CD4-positive, alpha-beta T cell treated with Interleukin-15 for 4 hours (primary cell): ENCODE results near the gene ARHGEF28.

Experiments used
- DNase-seq: peaks from one replicate; pipeline ENCODE4 v3.0.0-alpha.2; 2020; ENCODE audit warnings: low spot score

Gene ARHGEF28

GRCh38 chr5:73625944-73626811 is at the start of gene ARHGEF28:
Gene ARHGEF28 (plus strand): TSS chr5:73626196. CDS start chr5:73684852, 58,656 bp downstream.
- peak; percentile 1 for DNase-seq

- DNase-seq = no peak
Measured at GRCh38 chr5:73582285-73583145, 43.5 kb upstream of the ARHGEF28 start.

- DNase-seq = no peak
Measured at GRCh38 chr5:73587923-73588322, 38.1 kb upstream of the ARHGEF28 start.

GRCh38 chr5:73591102-73591695 is 34.8 kb upstream of the ARHGEF28 start:
- peak; percentile 74 for DNase-seq

GRCh38 chr5:73591698-73592501 is 34.1 kb upstream of the ARHGEF28 start:
- DNase-seq = no peak

- no peak for DNase-seq
Measured at GRCh38 chr5:73592551-73592950, 33.4 kb upstream of the ARHGEF28 start.

GRCh38 chr5:73596705-73597328 is 29.2 kb upstream of the ARHGEF28 start:
- DNase-seq = peak; percentile 1

- no peak for DNase-seq
Measured at GRCh38 chr5:73599380-73599779, 26.6 kb upstream of the ARHGEF28 start.

- no peak for DNase-seq
Measured at GRCh38 chr5:73603998-73604397, 22.0 kb upstream of the ARHGEF28 start.

- DNase-seq = no peak
Measured at GRCh38 chr5:73605223-73606087, 20.5 kb upstream of the ARHGEF28 start.

GRCh38 chr5:73606206-73606753 is 19.7 kb upstream of the ARHGEF28 start:
- DNase-seq = no peak

- no peak for DNase-seq
Measured at GRCh38 chr5:73607228-73607627, 18.8 kb upstream of the ARHGEF28 start.

GRCh38 chr5:73612799-73613198 is 13.2 kb upstream of the ARHGEF28 start:
- no peak for DNase-seq

- DNase-seq = no peak
Measured at GRCh38 chr5:73615085-73615484, 10.9 kb upstream of the ARHGEF28 start.

- DNase-seq = no peak
Measured at GRCh38 chr5:73615947-73616346, 10.0 kb upstream of the ARHGEF28 start.

GRCh38 chr5:73617510-73618279 is 8.3 kb upstream of the ARHGEF28 start:
- DNase-seq = no peak

- DNase-seq = no peak
Measured at GRCh38 chr5:73619606-73620333, 6.2 kb upstream of the ARHGEF28 start.

- no peak for DNase-seq
Measured at GRCh38 chr5:73620334-73620687, 5.7 kb upstream of the ARHGEF28 start.

- DNase-seq = no peak
Measured at GRCh38 chr5:73623060-73623459, 2.9 kb upstream of the ARHGEF28 start.
